GM19395 (cell line): Measurements from ENCODE around the gene HSPB2.
A peak's percentile ranks its signal among the peaks of the same experiment; 100 is the strongest.
"Not testable (repeated sequence)": the region's sequence is repeated elsewhere in the genome, so short reads cannot be mapped to it uniquely, and the experiment has no call there.

ENCODE experiments used
- ATAC-seq: cut with Tn5 transposase; IDR thresholded peaks from one replicate; pipeline ENCODE4 v1.9.1; 2021; ENCODE audit warnings: mild to moderate bottlenecking, moderate library complexity; ENCODE audit not compliant: unreplicated experiment

HSPB2 gene

DNA sequence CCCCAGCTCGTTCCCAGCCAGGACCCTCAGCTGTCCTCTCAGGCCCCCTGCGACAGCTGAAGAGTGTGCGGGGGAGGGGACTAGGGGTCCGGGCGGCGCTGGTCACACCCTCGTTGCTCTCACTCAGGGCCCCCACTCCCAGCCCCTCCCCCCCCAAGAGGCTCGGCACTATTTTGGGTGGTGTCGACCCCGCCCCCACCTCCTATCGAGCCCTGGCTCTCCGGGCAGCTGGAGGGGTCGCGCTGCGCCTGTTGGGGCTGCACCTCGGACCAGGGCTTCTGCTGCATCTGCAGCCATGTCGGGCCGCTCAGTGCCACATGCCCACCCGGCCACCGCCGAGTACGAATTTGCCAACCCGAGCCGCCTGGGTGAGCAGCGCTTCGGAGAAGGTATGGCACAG, at the start of gene HSPB2:
Gene HSPB2, plus strand, starts transcription at position 200 of the 400 bp plus-strand sequence. Its CDS starts 96 bp downstream, at position 296.
- no peak for ATAC-seq

- ATAC-seq, result no peak
These were observed 42.4 kb upstream of the HSPB2 start for GRCh38 chr11:111870113-111870512.

DNA sequence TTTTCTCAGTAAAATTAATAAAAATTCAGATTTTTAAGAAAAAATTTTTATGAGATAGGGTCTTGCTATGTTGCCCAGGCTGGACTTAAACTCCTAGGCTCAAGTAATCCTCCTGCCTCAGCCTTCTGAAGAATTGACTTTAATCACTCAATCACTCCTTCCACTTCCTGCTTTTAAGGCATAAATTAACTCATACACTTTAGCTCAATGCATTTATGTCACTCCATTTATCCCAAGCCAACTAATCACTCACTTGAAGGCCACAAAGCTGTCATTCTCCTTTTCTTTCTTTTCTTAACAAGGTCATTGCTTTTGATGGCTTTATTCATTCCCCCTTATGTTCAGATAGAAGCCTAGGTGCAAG, 42.0 kb upstream of the HSPB2 start:
- ATAC-seq, result peak; percentile 26

GRCh38 chr11:111870886-111871692, 41.4 kb upstream of the HSPB2 start, which contains the start of gene ALG9:
TSS of gene ALG9 (minus strand) at chr11:111871581. CDS start at chr11:111871482, 99 bp downstream.
- peak; percentile 90 for ATAC-seq

DNA sequence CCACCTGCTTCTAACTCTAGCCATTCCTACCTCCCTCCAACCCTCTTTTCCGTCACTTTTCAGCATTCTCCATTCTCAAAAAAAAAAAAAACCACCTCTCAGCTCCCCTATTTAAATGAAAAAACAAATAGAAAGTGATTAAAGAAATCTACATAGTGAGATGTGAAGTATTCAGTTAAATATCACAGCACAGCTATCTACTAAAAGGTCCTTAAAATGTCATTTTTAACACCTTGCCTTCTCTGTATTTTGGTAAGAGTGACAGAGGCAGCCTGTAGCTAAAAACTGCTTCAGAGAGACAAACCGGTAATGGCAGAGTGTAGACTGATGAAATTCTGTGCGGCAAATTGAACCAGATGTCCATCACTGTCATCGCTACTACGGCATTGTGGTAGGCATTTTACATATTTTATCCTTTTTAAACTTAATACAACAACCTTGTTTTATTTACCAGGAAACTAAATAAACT, 40.8 kb upstream of the HSPB2 start:
- no peak for ATAC-seq

DNA sequence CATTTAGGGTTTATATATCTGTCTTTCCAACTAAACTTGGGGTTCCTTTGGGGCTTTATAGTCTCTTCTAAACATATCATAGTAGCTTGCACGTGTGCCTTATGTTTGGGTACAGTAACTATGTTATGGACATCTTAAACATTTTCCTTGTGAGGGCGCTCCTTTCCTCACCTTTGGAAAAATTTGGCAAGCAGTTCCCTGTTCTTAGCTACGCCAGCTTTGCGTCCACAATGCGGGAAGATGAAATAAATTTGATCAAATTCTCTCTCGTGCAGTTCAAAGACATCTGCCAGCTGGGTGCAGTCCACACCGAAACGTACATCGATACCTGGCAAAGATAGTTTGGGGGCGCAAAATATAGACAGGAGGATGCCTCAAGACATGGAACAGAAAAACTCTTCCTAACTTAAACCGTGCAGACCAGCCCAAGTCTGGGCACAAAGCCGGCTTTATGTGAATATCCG, 34.1 kb upstream of the HSPB2 start:
- no peak for ATAC-seq

DNA sequence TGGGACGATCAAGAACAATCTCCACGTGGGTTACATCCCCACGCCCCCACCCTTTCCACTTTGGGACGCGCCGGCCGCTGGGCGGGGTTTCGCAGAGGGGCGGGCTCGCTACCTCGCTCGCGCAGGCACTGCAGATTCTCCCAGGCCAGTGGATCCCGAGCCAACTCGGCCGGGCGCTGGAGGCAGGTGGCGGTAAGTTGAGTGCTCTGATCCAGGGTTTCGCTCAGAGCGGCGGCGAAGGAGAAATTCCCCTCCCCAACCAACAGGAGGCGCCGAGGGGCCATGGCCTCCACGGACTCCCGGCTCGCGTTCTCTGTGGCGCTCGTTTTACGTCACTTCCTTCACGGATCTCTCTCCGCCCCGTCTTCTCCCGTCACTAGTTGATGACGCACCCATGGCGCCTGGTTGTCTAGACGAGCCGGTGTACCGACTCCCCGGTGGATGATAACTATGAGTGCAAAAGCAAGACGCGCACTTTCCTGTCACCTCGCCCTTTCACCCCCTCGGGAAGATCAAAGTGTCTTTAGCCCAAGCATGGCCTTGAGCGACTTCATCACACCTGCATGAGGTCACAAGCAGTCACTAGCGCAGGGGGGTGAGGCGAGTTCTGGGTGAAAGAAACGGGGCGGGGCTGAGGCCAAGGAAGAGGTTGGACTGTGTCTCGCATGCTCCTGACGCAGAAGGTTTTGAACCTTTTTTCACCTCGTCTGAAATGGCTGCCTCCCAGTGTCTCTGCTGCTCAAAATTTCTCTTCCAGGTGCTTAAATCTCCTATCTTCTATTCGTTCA, 33.5 kb upstream of the HSPB2 start, which contains the start of the genes CFAP68 and FDXACB1:
Gene CFAP68, plus strand, starts transcription at position 693 of the 788 bp plus-strand sequence. Its CDS starts 20 bp downstream, at position 713.
Gene FDXACB1, minus strand, starts transcription at position 317 of the 788 bp plus-strand sequence. Its CDS starts 33 bp downstream, at position 284.
- peak; percentile 95 for ATAC-seq

- no peak for ATAC-seq
These were observed 32.9 kb upstream of the HSPB2 start for GRCh38 chr11:111879637-111879960.

- ATAC-seq, result no peak
These were observed 30.3 kb upstream of the HSPB2 start for GRCh38 chr11:111882202-111882601.

- ATAC-seq, result not testable (repeated sequence)
These were observed 27.5 kb upstream of the HSPB2 start for GRCh38 chr11:111885053-111885452.

- no peak for ATAC-seq
These were observed 26.5 kb upstream of the HSPB2 start for GRCh38 chr11:111886032-111886431.

DNA sequence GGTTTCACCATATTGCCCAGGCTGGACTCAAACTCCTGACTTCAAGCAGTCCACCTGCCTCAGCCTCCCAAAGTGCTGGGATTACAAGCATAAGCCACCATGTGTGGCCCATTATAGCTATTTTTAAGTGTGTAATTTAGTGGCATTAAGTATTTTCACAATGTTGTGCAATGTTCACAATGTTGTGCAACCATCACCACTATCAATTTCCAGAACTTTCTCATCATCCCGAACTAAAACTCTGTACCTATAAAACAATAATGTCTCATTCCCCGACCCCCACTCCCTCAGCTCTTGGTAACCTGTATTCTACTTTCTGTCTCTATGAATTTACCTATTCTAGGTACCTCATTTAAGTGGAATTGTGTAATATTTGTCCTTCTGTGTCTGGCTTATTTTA, 25.7 kb upstream of the HSPB2 start:
- ATAC-seq, result no peak

DNA sequence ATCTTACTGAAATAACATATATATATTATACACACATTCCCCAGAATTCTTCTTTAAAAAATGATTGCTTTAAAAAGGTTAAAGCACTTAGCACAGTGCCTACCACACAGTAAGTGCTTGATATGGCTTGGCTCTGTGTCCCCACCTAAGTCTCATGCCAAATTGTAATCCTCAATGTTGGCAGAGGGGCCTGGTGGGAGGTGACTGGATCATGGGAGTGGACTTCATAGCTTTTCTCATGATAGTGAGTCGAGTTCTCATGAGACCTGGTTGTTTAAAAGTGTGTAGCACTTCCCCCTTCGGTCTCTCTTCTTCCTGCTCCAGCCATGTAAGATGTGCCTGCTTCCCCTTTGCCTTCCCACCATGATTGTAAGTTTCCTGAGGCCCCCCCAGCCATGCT, 7.1 kb upstream of the HSPB2 start:
- ATAC-seq, result no peak

- no peak for ATAC-seq
These were observed 5.9 kb upstream of the HSPB2 start for GRCh38 chr11:111906680-111907079.

- ATAC-seq, result no peak
These were observed 3.8 kb upstream of the HSPB2 start for GRCh38 chr11:111908639-111909305.

DNA sequence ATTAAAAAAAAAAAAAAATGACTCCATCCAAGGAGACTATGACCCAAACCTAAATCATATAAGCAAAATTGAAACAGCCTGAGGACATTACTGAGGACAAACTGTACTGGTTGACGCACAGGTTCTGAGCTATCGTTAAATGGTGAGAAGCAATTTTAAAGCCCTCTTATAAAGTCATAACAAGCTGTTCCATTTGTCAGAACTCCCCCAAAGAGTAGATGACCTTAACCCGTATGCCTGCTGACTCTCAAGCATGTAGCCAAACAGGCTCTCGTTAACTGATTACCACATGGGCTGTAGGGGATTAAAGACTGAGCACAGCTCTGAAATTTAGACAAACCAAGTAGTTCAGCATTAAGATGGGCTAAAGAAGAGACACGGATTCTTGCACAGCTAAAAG, 3.2 kb upstream of the HSPB2 start:
- ATAC-seq, result no peak

GRCh38 chr11:111910676-111911562, 1.6 kb upstream of the HSPB2 start:
- ATAC-seq, result no peak

- no peak for ATAC-seq
These were observed 752 bp upstream of the HSPB2 start, which contains the start of gene CRYAB for GRCh38 chr11:111911563-111912401. TSS of gene CRYAB (minus strand) at chr11:111911770. CDS start at chr11:111911724, 46 bp downstream.
